K562 (cell line): Measurements from ENCODE around the gene CUL1. TPM values are rescaled to one million over a fixed set of nuclear protein-coding genes. Genes with fewer than 3 reads are reported as not detected.

ENCODE experiments used
- AFF4 ChIP-seq: sonication (generic); formaldehyde crosslinking; IDR thresholded peaks from 2 replicates; pipeline ENCODE4 v1.8.0; 2023; ENCODE audit warnings: mild to moderate bottlenecking, missing genetic modification reagents
- ERF ChIP-seq: fragments of 450-650 bp; formaldehyde crosslinking; IDR thresholded peaks from 2 replicates; pipeline ENCODE4 v1.4.0; 2020; ENCODE audit warnings: mild to moderate bottlenecking, mixed read lengths
- HDAC2 ChIP-seq: fragments of 450-650 bp; IDR thresholded peaks from 2 replicates; pipeline ENCODE4 v1.6.1; 2016; ENCODE audit warnings: mild to moderate bottlenecking
- MTA3 ChIP-seq: fragments of 450-650 bp; formaldehyde crosslinking; IDR thresholded peaks from 2 replicates; pipeline ENCODE4 v1.6.1; 2017; ENCODE audit warnings: mild to moderate bottlenecking, borderline replicate concordance
- NR2C2 ChIP-seq, 2 experiments: fragments of 200-800 bp in 1 of 2; sonication (Bioruptor generic) in 1 of 2; sonication (generic) in 1 of 2; formaldehyde crosslinking in 1 of 2; IDR thresholded peaks; 2 replicates each; pipeline versions ENCODE4 v1.6.1 to v1.8.0; 2016 to 2022; ENCODE audit warnings: mild to moderate bottlenecking in 1 of 2, missing compliant biosample characterization in 1 of 2, missing genetic modification characterization in 1 of 2, missing genetic modification reagents in 1 of 2
- POLR3A ChIP-seq: IDR thresholded peaks from 2 replicates; pipeline ENCODE4 v1.6.1; 2011; ENCODE audit warnings: borderline replicate concordance, mild to moderate bottlenecking, moderate library complexity; ENCODE audit not compliant: insufficient read length, insufficient read depth; ENCODE audit errors: extremely low read depth
- RREB1 ChIP-seq: fragments of 250-450 bp; sonication (Bioruptor Pico); IDR thresholded peaks from 2 replicates; pipeline ENCODE4 v1.4.0; 2020
- SIRT6 ChIP-seq: IDR thresholded peaks from one replicate; pipeline ENCODE4 v1.6.1; 2012; ENCODE audit warnings: low read depth, mild to moderate bottlenecking, control low read depth, inconsistent platforms, low read length, moderate library complexity
- SMAD1 ChIP-seq: fragments of 150-350 bp; IDR thresholded peaks from 2 replicates; pipeline ENCODE4 v1.6.1; 2014; ENCODE audit warnings: low read length, low read depth; ENCODE audit not compliant: partially characterized antibody
- polyA plus RNA-seq, 8 experiments: library from polyadenylated mRNA; depleted of rRNA in 4 of 8; stranded (reverse) in 5 of 8; unstranded in 3 of 8; fragments of >200 nt; fragmentation: Nextera tagmentation in 2 of 8; fragmentation: Illumina TruSeq in 1 of 8; extraction: Ambion mirVana in 2 of 8; extraction: Trizol in 1 of 8; gene quantifications; 2 replicates each; pipeline versions ENCODE4 v1.2.1 to v1.2.3, GENCODE V29; 2011 to 2014; ENCODE audit warnings: inconsistent platforms in 1 of 8, missing spikeins in 1 of 8
- total RNA-seq, 7 experiments: library from RNA; depleted of rRNA in 6 of 7; stranded (reverse); fragments of >200 nt in 6 of 7; fragmentation: Illumina TruSeq in 2 of 7; extraction: Trizol in 2 of 7; gene quantifications; 2 replicates each; pipeline versions ENCODE4 v1.2.1 to v1.2.3, GENCODE V29; 2011 to 2021; ENCODE audit warnings: low replicate concordance in 1 of 7
- TF ChIP-seq, protein P1 (sequence below): IDR thresholded peaks from 3 replicates; pipeline ENCODE4 v1.6.1; 2011; ENCODE audit warnings: borderline replicate concordance, mild to moderate bottlenecking, moderate library complexity; ENCODE audit not compliant: insufficient read length; ENCODE audit errors: extremely low read depth
- TF ChIP-seq, protein P2 (sequence below): fragments of 250-450 bp; sonication (Bioruptor Pico); IDR thresholded peaks from 2 replicates; pipeline ENCODE4 v1.5.0; 2020; ENCODE audit warnings: mild to moderate bottlenecking

The CUL1 gene
- total and polyA plus RNA-seq, 9 of the 15 experiments (the other 6 are each of a cell fraction or from before 2014, with no cell fraction given), result 31.5 to 107 (median 96.5) TPM

DNA sequence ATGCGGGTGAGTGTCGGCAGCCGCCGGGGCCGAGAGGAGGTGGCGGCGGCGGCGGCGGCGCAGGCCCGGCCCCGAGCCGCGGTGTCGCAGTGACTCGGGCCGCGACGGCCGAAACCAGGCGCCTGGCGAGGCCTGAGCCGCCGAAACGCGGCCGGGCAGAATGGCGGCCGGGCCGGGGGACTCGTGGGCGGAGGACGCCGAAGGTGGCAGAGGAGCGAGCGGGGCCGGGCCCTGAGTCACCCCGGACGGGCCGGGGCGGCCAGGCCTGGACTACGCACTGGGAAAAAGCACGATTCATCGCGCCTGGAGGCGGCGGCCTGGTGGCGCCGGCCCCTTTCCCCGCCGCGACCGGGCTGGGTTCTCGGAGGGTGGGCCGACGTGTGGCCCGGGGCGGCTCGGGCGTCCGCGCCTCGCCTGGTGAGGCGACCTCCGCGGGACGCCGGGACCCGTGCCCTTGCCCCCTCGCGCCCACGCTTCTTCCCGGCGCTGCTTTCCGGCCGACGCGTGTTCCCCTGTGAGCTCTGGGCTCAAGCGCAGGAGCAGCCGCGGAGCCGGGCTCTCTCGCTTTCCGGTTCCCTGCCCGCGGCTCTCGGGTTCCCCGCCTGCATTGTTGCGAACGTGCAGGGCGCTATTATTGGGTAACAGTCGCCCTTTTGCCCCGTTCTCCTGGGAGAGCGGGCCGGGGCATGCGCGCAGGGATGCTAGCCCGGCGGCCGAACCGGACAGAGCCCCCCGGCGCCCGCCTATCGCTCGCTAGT lies 500 bp downstream of the CUL1 start (continued):
- no peak for TF ChIP-seq RREB1 (CRISPR knock-in tag)
- no peak for TF ChIP-seq SIRT6
- TF ChIP-seq SMAD1, result no peak
- TF ChIP-seq, protein P1, sequence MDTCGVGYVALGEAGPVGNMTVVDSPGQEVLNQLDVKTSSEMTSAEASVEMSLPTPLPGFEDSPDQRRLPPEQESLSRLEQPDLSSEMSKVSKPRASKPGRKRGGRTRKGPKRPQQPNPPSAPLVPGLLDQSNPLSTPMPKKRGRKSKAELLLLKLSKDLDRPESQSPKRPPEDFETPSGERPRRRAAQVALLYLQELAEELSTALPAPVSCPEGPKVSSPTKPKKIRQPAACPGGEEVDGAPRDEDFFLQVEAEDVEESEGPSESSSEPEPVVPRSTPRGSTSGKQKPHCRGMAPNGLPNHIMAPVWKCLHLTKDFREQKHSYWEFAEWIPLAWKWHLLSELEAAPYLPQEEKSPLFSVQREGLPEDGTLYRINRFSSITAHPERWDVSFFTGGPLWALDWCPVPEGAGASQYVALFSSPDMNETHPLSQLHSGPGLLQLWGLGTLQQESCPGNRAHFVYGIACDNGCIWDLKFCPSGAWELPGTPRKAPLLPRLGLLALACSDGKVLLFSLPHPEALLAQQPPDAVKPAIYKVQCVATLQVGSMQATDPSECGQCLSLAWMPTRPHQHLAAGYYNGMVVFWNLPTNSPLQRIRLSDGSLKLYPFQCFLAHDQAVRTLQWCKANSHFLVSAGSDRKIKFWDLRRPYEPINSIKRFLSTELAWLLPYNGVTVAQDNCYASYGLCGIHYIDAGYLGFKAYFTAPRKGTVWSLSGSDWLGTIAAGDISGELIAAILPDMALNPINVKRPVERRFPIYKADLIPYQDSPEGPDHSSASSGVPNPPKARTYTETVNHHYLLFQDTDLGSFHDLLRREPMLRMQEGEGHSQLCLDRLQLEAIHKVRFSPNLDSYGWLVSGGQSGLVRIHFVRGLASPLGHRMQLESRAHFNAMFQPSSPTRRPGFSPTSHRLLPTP, result no peak
- TF ChIP-seq POLR3A, result no peak
- TF ChIP-seq AFF4 (CRISPR knock-in tag), result peak; percentile 88
- TF ChIP-seq NR2C2 (CRISPR knock-in tag; IDR thresholded peaks at IDR 0.05), result no peak
- no peak; the same call in 1 of the 2 replicates for TF ChIP-seq NR2C2 (tag; IDR thresholded peaks at IDR 0.05)
- TF ChIP-seq ERF (CRISPR knock-in tag), result peak; percentile 78; the same call in 1 of the 2 replicates
- 0 out of 2 replicates have a peak, but pooled peaks have one; percentile 55 for TF ChIP-seq MTA3
- TF ChIP-seq, protein P2, sequence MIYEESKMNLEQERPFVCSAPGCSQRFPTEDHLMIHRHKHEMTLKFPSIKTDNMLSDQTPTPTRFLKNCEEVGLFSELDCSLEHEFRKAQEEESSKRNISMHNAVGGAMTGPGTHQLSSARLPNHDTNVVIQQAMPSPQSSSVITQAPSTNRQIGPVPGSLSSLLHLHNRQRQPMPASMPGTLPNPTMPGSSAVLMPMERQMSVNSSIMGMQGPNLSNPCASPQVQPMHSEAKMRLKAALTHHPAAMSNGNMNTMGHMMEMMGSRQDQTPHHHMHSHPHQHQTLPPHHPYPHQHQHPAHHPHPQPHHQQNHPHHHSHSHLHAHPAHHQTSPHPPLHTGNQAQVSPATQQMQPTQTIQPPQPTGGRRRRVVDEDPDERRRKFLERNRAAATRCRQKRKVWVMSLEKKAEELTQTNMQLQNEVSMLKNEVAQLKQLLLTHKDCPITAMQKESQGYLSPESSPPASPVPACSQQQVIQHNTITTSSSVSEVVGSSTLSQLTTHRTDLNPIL (CRISPR knock-in tag), result no peak
- TF ChIP-seq HDAC2, result no peak
